Midbrain (tissue), 1 donor: ENCODE results near the gene SIPA1L3.
"Not testable (repeated sequence)": the region's sequence is repeated elsewhere in the genome, so short reads cannot be mapped to it uniquely, and the experiment has no call there.

Experiments
- DNase-seq: peaks from one replicate; lab custom pipeline; 2025; lab: John Stamatoyannopoulos, UW

The SIPA1L3 gene

DNA sequence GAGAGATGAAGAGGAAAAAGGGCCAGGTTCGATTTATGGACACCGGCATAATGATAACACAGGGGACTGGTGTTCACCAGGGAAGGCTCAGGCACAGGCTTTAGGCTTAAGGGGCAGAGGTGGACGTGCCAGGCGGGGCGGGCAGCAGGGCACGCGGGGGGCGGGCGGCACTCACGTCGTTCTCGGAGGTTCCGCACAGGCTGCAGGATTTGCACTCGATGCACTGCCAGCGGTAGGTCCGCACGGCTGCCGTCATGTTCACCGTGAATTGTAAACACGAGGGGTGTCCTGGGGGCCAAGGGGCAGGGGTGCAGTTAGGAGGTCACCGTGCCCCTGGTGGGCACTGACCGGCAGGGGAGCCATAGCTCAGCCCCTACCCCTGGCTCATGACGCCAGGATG is 306.5 kb downstream of the SIPA1L3 start:
- no peak for DNase-seq

DNA sequence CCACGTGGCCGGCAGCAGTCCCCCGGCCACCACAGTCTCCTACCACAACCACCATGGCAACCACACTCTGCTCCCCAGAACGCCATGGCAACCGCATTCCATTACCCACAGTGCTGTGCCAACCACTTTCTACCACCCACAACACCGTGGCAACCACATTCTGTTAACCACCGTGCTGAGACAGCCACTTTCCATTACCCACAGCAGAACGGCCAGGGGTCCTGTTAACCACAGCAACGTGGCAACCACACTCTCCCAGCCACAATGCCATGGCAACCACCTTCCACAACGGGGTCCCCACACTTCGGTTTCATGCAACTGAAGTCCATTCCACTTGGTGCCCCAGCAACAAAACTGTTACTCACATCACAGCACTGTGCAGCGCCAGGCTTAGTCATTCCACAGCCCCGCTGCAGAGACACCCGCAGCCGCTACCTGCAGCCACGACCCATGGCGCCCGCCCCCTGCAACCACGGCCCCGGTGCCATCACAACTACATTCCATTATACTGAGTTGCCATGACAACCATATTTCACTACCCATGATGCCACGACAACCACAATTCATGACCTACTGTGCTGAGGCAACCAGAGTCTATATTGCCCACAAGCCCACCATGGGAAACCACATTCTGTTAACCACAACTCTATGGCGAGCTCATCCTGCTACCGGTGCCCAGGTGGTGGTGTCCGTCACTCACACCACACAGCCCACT is 307.1 kb downstream of the SIPA1L3 start:
- DNase-seq = peak; percentile 6

DNA sequence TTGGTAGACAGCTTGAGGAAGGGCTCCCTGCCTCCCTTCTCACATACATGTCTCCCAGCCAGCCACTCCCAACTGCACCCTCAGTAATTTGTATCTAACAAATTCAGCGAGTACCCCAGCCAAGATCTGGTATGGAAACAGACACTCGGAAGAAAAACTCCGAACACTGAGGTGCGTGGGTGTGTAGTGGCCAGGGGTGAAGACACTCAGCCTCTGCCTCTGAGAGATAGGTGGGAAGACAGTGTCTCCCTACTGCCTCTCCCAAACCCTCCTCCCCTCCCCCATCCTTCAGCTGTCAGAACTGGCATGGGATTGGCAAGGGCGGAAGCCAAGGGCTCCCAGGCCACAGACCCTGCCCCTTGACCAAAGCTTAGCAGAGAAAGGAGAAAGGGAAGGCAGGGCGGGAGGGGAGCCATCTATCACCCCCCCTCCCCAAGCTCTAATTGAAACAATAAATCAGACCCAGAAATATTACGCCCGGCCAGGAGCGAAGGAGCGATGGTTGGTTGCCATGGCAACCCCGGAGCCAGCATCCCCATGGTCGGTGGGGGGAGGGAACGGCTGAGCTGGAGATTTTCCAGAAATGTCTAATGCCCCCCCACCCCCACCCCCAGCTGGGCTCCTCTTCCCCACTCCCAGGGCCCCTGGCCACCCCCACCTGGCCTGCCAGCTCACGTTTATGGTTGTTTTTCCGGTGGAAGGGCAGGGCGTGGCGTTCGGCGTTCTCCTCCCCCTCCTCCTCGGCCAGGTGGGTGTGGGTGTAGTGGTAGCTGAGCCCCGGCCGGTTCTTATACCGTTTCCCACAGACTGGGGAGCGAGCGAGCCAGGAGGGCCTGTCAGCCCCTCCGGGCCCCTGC is 310.0 kb downstream of the SIPA1L3 start:
- DNase-seq = no peak

DNA sequence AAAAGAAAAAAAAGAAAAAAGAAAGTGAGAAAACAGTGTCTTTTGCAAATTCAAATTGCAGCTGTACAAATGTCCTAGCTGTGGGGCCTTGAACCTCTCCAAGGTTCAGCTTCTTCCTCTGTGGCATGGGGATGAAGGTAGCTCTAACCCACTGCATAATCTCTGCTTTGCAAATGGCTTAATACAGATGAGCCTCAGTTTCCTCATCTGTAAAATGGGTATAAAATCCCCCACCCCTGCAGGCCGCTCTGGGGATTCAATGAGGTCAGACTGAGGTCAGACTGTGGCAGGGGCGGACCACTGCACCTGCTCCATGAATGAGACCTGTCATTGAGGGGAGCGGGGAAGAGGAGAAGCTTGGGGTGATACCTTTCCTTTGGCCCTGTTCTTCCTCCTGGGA is 311.2 kb downstream of the SIPA1L3 start:
- no peak for DNase-seq

DNA sequence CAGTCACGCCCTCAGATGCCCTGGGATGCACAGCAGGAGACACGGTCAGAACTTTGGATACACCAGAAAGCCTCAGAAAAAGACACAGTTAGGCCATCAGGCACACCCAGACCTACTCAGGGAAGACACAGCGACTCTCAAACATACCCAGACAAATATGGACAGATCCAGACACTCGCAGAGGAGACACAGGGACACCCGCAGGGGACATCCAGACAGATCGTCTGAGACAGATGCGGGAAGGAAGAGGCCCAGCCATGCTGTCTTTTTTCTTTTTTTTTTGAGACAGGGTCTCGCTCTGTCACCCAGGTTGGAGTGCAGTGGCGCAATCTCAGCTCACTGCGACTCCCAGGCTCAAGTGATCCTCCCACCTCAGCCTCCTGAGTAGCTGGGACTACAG is 312.2 kb downstream of the SIPA1L3 start:
- DNase-seq = no peak

DNA sequence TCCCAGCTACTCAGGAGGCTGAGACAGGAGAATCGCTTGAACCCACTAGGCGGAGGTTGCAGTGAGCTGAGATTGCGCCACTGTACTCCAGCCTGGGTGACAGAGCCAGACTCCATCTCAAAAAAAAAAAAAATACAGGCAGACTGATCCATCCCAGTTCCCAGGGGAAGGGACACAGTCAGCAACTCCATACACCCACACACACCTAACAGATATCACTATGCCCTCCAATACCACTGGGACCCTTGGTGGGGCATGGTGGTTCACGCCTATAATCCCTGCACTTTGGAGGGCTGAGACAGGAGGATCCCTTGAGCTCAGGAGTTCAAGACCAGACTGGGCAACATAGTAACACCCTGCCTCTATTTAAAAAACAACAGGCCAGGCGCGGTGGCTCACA is 314.4 kb downstream of the SIPA1L3 start:
- no peak for DNase-seq

DNA sequence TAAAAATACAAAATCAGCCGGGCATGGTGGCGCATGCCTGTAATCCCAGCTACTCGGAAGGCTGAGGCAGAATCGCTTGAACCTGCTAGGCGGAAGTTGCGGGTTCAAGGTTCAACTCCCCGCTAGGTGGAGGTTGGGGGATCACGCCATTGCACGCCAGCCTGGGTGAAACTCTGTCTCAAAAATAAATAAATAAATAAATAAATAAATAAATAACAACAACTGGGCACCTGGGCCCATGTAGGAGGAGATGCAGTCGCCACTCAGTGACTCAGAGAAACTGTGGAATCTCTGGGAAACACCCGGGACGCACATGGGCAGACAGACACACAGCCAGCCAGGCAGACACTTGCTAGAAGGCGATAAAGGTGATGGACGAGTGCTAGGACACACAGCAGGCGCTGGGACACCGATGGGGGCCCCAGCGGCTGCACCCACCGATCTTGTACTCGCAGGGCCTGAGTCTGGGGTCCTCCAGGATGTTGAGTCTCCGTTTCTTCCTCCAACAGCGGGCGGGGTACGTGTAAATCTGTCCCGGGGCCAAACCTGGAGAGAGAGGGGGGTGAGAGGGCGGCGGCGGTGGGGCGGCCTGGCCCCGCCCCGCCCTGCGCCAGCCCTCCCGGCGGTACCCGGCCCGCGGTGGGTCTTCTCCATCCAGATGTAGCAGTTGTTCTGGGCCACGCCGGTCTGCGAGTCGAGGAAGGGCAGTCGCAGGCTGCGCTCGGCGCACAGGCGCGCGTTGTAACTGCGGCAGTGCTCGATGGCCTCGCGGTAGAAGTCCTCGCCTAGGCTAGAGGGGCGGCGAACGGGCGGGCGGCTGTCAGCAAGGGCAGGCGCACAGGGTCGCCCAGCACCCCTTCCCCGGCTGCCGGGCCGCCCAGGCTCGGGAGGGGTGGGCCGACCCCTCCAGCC is 315.2 kb downstream of the SIPA1L3 start:
- DNase-seq = no peak

DNA sequence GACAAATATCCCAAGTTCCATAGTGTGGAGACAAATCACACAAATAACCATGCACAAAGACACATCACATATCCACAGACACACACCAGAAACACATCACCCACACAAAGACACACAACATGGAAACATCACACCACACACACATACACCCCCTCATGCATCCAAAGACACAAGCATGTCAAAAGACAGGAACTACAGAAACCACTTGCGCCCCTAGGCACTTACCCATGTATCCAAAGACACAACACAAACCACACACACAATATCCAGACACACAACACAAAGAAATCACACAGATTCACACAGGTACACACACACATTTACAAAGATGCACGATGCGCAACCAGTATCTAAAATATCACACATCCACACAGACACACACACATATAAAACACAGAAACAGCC is 316.1 kb downstream of the SIPA1L3 start:
- DNase-seq = no peak

DNA sequence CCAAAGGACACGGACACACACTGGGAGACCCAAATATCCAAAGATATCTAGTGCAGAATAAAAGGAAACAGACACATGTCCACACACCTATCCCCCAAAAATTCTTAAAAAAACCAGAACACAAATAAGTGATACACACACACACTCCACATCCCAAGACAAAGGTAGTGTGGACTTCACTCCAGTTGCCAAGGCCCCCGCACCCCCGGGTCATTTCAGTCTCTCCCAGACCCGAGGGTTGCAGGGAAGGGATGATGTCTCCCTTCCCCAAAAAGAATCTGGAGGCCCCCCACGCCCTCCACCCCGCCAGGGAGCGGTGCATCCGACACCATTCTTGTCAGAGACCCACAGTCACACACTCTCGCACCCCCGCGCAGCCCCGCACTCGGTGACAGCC is 316.6 kb downstream of the SIPA1L3 start:
- DNase-seq = no peak

DNA sequence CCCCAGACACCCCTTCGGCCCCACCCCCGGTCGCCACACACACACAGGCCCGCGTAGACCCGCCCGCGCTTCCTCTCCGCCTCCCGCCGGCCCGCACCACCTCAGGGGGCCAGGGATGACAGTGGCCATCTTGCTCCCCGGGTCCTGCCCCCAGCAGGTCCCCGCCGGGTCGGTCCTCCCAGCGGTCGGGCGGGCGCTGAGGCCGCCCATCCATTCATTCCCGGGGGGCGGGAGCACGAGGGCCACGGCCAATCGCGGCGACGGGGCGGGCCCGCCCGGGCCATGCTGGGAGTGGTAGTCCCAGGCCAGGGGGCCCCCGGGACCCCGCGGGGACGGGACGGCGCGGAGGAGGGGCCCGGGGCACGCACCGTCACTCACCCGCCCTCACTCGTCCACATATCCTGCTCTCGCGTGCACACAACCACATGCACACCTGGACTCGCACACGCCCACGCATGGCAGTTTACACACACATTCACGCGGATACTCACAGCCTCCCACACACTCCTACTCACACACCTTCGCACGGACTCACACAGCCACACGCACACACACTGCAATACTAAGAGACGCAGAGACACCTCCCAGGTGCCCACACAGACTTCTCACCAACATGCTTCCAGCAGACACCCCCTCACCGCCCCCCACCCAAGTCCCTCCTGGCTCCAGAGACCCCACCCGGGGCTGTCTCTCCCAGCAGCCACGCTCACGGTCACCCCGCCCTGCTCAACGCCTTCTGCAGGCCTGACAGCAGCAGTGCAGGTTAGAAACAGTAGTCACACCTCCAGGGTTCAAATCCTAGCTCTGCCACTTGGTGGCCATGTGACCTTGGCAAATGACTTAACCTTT is 317.2 kb downstream of the SIPA1L3 start, which contains the start of gene DPF1:
Gene DPF1 (minus strand): TSS at position 209 of the 849 bp plus-strand sequence. CDS start 80 bp downstream, at position 129.
- peak; percentile 72 for DNase-seq

DNA sequence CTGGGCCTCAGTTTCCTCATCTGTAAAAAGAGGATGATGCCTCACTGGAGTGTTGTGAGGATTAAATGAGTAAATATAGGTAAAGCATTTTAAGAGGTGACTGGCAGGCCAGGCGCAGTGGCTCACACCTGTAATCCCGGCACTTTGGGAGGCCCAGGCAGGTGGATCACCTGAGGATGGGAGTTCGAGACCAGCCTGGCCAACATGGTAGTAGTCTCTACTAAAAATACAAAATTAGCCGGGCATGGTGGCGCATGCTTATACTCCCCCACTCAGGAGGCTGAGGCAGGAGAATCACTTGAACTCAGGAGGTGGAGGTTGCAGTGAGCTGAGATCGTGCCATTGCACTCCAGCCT is 317.8 kb downstream of the SIPA1L3 start:
- not testable (repeated sequence) for DNase-seq

DNA sequence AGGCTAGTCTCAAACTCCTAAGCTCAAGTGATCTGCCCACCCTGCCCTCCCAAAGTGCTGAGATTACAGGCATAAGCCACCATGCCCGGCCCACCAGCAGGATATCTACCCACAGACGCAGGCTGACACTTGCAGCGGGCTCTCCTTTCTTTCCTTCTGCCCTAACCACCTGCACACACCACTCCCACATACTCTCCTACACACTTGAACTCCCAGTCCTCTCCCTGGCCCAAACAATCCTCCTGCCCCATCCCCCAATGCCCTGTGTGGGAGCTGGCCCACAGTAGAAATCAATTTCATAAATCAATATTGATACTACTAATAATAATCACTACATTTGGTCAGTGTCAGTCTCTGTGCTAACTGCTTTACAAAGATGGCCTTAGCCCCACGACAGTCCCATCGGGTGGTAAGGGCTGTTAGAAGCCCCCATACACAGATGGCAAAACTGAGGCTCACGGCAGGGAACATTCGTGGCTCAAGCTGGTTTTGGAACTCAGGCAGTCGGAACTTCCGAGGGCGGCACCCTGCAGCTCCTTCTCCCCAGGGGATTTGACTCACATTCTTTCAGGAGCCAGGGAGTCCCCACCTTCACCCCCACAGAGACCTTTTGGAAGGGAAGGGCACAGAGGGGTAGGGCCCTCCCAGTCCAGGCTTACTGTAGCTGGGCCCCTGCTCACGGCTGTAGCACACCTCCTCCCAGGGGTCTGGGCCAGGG is 320.4 kb downstream of the SIPA1L3 start:
- DNase-seq = no peak

DNA sequence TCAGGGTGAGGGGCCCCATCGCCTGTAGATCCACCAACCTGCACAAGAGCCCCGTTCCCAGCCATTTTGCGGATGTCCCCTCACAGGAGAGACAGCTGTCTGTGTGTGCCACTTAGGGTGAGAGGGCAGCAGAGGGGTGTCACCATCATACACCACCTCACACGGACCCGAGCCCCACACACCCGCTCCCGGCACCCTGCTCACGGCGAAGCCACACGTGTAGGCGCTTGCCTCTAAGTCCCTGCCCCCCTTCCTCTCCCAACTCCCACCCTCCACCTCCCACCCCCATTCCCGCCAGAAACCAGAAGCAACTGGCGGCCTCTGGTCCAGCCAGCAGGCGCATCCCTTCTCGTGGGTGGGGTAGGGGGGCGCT is 321.0 kb downstream of the SIPA1L3 start:
- no peak for DNase-seq

DNA sequence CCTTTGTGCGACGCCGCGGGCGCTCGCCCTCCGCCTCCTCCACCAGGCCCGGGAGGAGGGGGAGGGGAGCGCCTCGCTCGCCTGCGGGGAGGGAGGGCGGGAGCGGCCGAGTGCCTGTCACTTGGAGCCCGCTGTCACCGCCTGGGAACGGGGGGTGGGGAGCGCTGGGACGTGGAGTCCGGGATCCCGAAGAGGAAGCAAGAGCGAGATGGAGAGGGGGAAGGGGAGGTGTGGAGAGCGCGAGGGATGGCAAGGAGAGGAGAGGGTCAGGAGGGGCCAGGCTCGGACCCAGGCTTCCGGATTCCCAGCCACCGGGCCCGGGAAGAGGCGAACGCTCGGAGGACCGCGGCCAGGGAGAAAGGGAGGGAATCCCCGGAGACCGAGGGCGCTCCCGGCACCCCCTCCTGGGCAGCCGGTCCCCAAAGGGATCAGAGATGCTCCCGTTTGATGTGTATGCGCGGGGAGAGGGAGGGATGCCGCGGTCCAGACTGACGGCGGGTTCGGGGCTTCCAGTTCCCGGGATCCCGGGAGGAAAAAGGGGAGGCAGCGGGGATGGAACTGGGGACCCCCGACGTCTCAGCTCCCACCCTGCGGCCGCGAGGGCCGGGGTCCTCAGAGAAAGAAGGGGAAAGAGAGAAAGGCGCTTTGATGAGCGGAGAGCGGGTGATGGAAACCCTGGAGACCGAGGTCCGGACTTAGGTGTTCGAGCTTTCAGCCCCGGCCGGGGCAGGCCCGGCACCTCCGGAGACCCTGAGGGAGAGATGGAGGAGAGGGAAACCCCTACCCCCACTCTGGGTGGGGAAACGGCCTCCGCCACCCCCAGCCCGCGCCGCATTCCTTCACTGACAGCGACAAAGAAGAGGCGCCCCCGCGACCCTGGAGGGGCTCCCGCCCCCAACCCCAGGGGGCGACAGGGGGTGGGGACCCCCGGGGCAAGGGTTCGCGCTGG is 321.8 kb downstream of the SIPA1L3 start:
- peak; percentile 4 for DNase-seq

DNA sequence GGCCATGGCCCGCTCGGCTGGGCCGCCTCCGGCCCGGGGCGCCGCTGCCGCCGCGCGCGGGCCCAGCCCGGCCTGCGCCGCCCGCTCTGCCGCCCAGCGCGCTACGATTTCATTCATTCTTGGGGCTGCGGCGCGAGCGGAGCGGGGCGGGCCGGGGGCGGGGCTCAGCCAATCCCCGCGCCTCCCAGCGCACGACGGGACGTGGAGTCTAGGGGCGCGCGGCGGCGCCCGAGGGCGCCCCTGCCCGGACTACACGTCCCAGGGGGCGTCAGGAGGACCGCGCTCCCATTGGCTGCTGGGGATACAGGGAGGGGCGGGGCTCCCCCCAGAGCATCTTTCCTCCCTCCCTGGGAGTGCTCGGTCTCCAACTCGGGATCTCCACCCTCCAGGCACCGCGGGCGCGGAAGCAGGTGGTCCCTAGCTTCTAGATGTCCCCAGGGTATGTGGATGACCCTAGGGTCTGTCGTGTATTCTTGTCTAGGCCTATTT is 322.6 kb downstream of the SIPA1L3 start:
- peak; percentile 94 for DNase-seq

DNA sequence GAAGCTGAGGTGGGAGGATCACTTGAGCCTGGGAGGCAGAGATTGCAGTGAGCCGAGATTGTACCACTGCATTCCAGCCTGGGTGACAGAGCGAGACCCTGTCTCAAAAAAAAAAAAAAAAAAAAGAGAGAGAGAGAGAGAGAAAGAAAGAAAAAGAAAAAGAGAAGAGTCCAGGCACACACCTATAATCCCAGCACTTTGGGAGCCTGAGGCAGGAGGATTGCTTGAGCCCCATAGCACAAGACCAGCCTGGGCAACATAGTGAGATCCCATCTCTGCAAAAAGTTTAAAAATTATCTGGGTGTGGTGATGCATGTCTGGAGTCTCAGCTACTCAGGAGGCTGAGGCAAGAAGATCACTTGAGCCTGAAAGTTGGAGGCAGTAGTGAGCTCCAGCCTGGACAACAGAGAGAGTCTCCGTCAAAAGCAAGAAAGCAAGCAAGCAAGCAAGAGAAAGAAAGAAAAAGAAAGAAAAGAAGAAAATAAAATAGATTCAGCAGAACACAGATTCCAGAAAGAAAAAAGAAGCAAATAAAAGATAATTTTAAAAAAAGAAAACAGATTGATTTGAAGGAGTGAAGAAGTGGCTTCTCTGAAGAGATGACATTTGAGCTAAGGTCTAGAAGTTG is 323.6 kb downstream of the SIPA1L3 start:
- not testable (repeated sequence) for DNase-seq

DNA sequence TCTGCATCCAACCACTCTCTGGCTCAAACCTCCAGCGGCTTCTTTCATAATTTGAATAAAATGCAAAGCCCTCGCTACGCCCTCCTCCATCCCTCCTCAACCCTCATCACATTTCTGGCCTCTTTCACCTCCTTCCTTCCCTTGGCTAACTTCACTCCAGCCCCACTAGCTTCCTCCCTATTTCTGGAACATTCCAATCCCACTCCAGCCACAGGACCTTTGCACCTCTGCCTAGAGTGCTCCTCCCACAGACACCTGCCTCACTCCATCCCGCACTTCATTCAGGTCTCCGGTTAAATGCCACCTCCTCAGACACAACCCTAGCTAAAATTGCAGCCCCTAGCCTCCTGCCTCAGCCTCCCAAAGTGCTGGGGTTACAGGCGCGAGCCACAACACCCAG is 324.9 kb downstream of the SIPA1L3 start:
- no peak for DNase-seq

DNA sequence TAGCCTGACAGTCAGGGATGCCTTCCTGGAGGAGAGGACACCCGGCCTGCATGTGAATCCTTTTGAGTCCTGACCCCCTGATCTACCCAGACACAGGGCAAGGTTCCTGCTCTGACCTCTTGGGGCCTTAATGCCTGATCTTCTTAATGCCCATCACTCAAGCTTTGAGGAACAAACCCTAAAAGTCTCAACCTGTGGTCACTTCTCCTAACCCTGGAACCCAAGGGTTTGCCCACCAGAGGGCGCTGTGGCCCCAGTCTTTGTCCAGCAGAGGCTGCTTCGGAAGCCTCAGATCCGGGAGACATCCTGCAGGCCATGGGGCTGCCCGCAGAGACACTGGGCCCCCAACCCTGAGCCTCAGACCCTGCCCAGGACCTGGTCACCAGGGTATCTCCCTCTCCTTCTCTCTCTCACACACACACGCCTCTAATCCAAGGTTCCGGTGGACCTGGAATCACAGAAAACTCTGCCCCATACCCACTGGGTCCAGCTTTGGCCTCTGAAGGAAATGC is 326.8 kb downstream of the SIPA1L3 start:
- DNase-seq = peak; percentile 70

DNA sequence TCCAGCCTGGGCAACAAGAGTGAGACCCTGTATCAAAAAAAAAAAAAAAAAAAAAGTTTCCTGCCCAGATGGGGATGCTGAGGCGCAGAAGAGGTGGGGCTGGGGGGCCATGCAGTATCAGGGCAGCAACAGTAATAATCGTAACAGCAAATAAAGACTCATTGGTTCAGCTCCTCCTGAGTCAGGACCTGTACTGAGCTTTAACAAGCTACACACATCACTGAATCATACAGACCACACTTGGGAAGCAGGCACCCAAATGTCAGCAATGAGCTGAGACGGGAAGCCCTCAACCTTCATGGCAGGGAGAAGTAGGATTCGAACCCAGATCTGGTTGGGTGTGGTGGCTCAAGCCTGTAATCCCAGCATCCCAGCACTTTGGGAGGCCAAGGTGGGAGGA is 327.6 kb downstream of the SIPA1L3 start:
- no peak for DNase-seq
